Activated effector memory CD4-positive, alpha-beta T cell treated with Interleukin-2 at 50 U/mL for 16 hours (primary cell): ENCODE results near the gene IRF2.

ENCODE experiments used
- DNase-seq: peaks from one replicate; pipeline ENCODE4 v3.0.0-alpha.2; 2020

IRF2 gene

DNA sequence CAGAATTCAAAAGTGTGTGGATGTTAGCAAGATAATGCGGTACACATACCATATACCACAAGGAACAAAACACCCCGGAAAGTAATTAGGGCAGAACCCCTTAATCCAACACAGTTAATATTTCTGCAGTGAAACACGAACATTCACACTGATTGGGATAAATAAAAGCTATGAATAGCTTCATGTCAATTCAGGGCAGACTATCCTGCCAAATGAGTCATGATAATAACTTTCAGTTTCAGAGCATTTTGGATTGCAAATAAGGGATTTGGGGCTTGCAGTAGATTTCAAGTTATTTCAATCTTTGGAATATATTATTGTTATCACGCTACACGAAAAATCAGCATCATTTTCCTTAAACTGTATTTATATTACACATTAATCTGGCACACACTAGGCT, 24.3 kb downstream of the IRF2 start:
- no peak for DNase-seq

DNA sequence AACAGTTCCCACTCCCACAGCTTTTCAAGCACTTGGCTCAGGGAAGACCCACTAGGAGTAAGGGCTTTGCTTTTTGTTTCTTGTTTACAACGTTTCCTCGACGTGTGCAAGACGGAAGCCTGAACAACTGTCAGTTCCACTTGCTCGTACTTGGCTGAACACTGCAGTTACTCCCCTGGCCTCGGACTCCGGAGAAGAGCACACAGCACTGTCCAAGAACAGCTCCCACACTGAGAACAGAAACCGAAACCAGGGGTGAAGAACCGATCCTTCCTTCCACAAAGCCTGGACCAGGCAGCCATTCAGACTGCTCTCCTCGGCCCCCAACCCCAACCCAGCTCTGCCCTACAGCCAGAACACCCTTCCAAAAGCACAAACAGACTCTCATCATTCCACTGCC, 25.5 kb downstream of the IRF2 start:
- no peak for DNase-seq

DNA sequence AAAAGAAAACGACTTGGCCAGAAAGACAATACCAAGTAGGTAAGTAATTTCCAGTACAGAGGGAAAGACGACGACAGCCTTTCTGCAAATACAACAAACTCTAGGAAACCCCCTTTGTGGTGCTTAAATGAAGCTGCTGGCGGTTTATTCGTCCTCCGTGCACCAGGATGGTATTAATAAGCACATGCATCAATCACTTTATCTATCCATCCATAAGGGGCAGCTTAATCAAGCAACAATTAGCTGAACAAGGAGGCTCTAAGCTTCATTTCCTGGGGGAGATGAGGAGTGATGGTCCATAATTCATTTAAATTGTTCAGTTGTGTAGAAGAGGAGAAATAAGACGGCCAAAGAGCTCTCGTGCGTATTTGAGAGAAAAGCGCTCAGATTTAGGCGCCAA, 26.2 kb downstream of the IRF2 start:
- no peak for DNase-seq

DNA sequence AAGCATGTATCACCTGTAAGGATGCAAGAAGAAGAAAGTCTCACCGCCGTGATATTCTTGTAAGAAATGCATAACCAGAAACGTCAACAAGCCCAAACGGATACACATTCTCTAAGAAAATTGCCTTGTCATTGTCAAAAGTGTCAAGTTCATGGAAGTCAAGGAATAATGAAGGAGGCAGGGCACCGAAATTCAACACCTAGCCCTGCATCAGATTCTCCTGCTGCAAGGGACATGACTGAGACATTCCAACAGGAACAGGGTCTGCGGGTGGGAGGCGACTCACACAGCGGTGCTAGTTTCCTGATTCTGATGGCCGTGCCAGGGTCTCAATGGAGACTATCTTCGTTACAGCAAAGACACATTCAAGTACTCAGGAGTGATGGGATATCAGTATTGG, 26.7 kb downstream of the IRF2 start:
- DNase-seq: no peak

DNA sequence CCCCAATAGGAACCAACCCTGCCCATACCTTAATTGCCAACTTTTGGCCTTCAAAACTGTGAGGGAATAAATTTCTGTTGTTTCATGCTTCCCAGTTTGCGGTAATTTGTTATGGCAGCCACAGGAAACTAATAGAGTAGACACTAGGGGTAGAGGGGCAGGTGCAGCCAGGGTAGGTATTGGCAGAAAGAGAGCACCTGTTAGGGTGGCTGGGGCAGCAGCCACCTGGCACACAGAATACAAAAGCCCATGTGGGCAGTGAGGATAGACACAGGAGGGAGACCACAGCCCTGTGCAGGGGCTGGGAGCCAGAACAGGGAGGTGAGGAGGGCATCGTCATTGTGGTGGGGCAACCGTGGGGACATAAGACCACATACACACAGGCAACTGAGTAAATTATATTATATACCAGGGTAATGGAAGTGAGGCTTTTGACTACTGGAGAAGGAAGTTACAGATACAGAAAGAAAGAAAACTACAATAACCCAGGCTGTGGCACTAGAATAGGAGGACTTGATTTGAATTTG, 28.2 kb downstream of the IRF2 start:
- no peak for DNase-seq

DNA sequence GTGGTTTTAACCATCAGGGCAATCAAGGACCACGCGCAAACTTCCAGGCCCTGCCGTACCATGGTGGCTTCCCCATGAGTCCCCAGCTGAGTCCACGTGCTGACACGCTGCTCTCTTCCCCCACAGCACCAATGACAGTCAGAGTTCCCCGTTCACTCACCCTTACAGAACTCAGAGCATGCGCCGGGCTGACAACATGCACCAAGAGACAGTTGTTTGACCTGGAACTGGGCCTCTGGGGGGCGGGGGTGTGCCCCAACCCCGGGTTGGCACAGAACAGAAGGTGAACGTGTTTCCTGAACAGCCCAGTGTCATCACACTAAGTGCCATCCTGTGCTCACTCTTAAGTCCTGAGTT, 29.4 kb downstream of the IRF2 start:
- DNase-seq: no peak

DNA sequence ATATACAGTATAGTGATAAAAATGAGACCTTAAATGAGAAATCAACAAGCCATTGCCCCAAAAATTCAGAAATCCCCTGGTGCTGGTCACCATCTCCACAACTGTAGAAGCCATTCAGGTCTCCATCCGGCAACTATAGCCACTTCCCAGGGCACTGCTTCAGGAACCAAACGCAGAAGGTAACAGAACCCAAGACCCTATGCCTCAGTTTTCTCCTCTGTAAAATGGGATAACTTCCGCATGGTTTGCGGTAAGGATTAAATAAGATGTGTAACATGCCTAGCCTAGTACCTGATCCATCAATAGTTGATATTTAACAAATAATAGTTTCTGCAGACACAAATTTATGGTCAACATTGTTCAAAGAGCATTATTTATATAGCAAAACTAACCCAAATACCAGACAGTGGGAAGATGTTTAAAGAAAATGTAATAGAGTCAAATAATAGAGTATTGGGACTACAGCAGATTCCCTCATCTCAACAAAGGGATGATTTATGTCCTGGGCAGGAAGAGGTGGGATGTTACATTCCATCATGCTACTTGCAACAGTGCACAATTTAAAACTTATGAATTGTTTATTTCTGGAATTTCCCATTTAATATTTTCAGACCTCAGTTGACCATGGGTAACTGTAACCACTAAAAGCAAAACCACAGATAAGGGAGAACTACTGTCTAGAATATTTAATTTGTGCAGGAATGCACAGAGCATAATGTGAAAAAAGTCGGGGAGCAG, 30.0 kb downstream of the IRF2 start:
- no peak for DNase-seq

DNA sequence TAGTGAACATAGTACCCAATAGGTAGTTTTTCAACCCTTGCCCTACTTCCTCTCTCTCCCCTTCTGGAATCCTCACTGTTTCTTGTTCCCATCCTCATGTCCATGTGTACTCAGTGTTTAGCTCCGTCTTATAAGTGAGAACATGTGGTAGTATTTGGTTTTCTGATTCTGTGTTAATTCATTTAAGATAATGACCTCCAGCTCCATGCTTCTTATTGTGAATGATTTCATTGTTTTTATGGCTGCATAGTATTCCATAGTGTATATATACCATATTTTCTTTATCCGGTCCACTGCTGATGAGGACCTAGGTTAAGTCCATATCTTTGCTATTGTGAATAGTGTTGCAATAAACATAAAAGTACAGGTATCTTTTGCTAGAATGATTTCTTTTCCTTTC, 31.0 kb downstream of the IRF2 start:
- DNase-seq: no peak

DNA sequence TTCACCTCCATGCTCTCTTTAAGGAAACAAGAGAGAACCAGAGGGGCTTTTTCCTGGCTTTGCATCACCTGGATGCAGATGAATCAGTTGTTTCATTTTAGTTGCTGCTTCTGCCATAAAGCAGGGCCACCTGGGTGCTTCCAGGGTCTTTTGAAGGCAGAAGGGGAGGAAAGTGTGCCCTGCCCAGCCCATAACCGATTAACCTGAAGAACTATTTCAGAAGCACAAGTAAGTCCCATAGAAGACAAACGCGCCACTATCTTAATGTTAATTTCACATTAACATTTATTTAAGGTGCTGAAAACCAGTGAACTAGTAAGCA, 32.1 kb downstream of the IRF2 start:
- DNase-seq: no peak

DNA sequence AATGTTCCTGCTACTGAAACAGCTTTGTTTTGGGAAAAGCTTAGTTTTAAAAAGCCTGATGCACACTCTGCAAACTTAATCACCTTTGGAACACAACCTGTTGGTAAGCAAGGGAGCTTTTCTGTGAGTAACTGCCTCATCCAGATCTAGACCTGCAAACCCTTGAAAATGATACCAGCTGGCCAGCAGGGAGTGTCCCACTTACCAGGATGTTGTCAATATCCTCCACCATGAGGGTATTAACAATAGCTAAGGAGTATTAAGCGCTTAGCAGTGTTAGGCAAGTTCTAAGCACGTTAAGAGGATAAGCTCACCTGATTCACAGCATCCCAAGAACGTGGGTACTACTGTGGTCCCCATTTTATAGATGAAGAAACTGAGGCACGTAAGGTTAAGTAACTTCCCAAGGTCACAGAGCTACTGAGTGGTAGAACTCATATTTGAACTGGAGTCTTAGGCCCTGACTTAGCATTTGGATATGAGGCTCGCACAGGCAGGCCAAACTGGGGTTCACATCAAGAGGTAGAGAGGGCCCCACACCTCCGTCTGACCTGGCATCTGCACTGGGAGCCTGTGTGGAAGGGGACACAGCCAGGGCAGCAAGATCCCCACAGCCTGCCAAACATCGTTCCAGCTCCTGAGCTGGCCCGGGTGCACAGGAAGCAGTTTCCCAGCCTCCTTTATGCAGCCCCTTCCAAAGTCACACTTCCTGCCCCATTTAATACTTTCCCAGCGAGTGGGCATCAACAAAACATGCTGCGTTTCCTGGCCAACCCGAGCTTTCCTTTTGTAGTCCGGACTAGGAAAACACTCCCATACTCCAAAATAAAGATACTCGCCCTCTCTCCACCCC, 32.7 kb downstream of the IRF2 start:
- DNase-seq: no peak

DNA sequence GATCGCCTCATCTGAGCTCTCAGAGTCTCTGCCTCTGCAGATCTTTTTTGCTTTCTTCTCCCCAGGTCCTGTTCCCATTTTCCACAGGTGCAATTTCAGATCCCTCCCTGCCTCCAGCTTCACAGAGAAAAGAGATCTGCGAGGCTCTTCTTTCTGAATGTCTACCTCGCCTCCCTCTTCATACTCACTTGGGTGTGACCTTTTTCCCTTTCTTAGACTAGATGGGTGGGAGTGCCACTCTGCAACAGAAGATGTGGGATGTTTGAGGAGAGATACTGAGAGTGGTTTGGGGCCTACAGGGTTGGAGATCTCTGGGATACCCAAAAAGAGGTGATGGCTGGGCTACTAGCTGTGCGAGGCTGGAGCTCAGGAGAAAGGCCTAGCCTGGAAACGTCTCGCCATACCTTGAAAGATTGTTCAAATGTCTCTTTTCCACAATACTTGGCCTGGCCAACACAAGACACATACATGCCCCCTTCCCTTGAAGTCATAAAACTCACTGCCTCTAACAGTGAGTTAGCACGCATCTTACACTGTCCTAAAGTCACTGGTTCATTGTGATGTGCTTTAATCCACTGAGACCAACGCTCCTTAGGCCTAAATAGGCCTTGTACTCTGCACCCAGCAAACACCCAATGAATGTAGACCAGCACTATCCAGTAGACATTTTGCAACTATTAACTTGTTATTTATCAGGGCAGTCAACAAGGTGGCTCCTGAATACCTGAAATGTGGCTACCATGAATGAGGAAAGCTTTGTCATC, 33.6 kb downstream of the IRF2 start:
- DNase-seq: no peak

DNA sequence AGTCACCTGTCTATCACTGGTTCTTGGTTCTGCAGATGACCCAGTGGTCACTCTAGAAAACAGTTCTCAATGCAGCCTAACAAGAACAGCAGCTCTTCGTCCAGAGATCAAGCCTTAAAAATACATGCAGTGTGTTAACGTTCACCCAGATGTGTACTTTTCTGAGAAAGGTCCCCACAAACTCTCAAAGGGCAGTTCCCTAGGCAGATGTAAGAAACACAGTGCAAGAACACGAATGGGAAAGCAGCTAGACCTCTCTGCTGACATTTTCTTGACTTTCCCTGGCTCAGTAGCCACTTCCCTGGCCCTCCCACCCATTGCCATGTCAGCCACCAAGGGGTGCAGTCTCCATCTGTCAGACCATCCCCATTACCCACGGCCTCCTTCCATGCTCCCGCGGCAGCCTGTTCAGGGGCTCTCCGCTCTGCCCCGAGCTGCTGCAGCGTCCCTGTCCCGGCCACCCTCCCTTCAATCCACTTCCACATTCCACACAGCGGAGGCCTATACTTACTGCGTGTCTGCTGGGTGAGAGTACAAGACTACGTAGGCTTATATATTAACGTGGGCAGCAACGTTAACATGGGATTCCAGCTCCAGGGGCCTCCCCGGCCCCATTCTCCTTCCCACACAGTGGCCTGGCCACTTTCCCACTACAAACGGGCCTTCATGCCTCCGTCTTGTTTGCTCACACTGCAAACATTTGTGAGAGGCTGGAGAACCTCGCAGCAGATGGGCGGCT, 34.3 kb downstream of the IRF2 start:
- no peak for DNase-seq

DNA sequence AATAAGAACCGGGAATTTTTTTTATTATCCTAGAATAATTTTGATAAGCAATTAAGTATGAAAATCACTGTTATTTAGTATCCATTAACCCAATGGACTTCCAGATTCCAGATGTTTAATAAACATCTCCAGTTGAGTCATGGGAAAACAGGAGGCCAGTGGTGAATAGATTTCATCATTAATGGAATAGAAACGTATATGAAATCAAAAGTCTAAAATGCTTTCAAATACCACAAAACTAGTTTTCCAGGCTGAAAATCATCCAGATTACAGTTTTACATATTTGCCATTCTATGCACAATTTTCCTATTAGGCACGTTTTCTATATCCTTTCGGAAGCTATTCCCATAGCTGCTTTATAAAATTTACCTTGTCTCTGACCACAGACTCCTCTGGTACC, 35.0 kb downstream of the IRF2 start:
- no peak for DNase-seq

DNA sequence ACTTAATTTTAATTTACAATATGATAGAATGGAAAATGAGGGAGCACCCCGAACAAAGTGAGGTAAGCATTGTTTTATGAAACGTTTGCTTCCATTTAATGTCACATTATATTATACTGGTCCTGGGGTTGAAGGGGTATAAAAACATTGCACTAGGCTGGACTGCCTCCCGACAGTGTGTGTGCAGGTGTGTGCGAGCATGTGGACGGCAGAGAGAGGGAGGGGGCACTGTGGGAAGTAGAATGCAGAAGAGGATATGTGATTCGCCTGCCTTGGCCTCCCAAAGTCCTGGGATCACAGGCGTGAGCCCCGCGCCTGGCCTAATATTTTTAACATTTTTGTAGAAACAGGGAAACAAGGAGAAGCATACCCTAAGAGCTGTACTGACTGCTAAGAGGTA, 36.0 kb downstream of the IRF2 start:
- DNase-seq: no peak

DNA sequence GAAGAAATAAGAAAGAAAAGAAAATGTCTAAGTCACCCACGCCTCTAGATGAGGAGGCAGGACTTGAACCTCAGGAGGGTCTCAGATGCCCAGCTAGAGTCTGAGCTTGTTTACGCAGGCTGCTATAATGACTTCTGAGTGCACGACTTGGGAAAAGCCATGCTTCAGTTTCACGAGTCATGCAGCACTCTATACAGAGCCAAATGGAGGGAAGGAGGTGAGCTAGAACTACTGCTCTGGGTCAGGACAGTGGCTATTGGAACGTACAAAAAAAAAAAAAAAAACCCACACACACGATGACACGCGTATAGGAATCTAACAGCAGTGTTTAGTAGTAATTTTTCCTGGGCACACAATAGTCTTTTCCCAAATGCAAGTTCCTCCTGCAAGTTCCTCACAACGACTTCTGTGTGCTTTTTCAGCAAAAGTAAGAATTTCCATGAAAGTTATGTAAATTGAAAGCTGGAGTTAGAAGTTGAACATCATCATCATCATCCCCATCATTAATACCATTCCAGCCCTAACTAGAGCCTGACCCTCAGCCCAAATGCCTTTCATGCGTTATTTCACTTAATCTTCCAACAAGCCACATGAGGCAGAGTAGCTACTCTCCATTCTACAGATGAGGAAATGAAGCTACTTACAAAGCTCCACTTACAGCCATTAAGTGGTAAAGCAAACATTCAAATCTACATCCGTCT, 36.6 kb downstream of the IRF2 start:
- DNase-seq: no peak

DNA sequence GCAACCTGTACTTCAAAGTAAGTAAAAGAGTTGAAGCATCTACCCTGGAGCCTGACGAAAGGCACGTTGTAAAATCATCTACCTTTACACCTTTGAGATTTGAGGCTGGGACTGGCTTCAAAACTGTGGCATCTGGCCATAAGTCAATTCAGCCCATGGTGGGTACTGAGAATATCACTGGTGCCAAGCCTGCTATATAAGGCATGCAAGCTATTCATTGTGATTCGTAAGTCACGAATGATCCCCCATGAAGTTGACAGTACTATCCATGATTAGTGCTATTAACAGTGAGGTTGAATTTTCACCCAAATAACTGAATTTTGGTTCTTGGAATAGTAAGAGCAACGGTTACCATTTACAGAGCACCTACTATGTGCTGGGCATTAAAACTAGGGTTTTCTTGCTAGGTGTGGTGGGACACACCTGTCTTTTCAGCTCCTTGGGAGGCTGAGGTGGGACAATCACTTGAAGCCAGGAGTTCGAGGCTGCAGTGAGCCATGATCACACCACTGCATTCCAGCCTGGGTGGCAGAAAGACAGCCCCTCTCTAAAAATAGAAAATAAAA, 39.8 kb downstream of the IRF2 start:
- DNase-seq: no peak

DNA sequence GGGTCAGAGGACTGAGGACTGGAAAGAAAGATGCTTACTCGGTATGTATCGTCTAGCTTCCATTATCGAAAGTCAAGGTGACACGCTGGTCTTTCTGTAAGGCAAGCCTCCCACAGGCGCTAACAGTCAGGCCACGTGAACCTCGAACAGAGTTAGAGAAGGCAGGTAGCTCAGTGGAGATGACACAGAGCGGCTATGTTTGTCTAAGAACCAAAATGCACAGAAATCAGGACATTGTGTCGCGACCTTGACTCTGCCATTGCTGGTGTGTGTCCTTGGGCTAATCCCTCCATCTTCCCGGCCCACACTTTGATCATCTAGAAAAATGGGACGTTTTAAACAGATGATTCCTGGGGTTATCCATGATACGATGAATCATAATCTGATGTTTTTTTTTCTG, 40.3 kb downstream of the IRF2 start:
- DNase-seq: no peak

DNA sequence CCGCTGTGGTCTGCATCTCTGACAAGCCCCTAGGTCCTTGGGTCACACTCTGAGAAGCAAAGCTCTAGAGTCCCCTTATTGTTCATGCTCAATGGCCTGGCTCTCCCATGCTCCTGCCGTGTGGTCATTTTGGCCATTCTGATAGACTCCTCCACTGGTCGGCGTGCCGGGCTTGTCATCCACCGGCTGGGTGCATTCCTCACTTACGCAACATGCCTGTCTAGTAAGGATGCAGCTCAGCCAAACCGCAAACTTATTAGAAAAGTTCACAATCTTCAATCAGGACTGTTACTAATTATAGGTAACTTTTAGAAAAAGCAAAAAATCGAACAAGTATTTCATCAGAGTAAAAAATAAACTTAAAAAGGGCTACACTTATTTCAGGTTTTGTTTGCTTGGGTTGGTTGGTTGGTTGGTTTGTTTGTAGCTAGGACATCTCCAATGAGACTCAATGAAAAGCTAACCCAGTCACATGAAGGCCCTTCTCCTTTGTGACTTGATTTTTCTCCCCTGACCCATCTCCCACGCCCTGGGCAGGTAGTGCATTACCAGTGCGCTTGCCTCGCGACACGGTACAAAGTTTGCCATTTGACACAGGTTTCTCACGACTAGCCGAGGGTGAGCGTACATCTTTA, 41.0 kb downstream of the IRF2 start:
- no peak for DNase-seq

DNA sequence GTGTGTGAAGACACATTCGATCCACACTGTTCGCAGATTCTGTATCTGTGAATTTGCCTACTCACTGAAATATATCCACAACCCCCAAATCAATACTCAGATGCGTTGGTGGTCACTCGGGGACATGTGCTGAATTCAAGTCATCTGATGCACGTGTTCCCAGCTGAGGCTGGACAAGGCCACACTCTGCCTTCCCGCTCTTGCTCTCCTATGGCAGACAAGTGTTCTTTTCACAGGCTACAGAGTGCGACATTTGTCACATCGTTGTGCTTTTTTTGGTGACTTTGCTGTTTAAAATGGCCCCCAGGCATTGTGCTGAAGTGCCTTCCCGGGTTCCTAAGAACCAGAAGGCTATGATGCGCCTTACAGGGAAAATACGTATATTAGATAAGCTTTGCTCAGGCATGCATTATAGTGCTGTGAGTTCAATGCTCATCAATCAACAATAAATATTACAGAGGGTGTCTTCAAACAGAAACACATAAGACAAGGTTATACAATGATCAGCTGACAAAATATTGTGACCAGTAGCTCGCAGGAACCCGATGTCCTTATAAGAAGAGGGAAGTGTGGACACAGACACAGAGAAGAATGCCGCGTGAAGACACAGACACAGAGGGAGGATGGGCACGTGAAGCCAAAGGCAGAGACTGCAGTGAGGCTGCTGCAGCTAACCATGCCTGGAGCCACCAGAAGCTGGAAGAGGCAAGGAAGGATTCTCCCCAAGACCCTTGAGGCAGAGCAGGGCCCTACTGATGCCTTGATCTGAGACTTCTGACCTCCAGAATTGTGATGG, 42.0 kb downstream of the IRF2 start:
- no peak for DNase-seq

DNA sequence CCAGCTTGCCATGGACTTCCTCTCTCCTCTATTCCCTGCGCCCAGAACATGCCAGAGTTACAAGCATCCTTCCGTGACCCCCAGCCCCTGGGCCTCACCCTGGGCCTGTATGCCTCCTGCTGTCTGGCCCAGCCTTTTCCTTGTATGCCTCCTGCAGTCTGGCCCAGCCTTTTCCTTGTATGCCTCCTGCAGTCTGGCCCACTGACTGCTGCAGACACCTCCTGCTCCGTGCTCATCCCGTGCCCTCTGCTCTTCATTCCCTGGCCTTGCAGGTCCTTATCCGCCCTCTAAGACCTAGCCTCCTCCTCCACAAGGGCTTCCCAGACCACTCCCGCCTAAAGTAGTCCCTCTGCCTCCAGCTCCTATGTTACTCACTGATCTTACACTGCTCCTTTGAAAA, 44.2 kb downstream of the IRF2 start:
- DNase-seq: no peak

DNA sequence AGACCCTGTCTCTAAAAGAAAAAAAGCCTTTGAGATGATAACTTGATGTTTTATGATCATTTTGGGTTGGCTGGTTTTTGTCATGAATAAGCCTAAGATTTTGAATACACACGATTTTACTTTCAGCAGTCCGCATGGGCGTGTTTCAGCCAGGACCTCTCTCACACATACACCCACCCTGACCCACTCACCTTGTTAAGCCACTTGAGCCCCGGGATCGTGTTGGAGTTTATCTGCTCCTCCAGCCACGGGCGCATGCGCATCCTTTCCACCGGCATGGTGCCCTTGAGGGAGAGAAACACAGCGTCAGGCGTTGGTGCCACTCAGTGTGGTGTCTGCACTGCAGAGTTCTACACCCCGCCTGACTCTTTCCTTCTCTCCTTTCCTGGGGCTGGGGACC, 45.6 kb downstream of the IRF2 start:
- no peak for DNase-seq
